K562 (cell line): Measurements from ENCODE around the gene ZNF628. TPM values are rescaled to one million over a fixed set of nuclear protein-coding genes. Genes with fewer than 3 reads are reported as not detected.
A peak's percentile ranks its signal among the peaks of the same experiment; 100 is the strongest.

Experiments
- ATF2 ChIP-seq: sonication (generic); formaldehyde crosslinking; IDR thresholded peaks from 2 replicates; pipeline ENCODE4 v1.8.1; 2022; ENCODE audit warnings: missing genetic modification reagents
- CBFA2T2 ChIP-seq: fragments of 450-650 bp; conservative IDR thresholded peaks from 2 replicates; pipeline ENCODE4 v1.6.1; 2017; ENCODE audit warnings: mild to moderate bottlenecking
- CBX1 ChIP-seq: sonication (generic); IDR thresholded peaks from 2 replicates; pipeline ENCODE4 v1.6.1; 2016; ENCODE audit warnings: antibody characterized with exemption, low read depth, mild to moderate bottlenecking
- COPS2 ChIP-seq: fragments of 450-650 bp; conservative IDR thresholded peaks from 2 replicates; pipeline ENCODE4 v1.6.1; 2016; ENCODE audit warnings: mild to moderate bottlenecking, moderate library complexity
- DPF2 ChIP-seq: fragments of 450-650 bp; IDR thresholded peaks from 2 replicates; pipeline ENCODE4 v1.6.1; 2016
- MYC ChIP-seq, 2 experiments: fragments of 250-450 bp in 1 of 2; sonication (Bioruptor Pico) in 1 of 2; IDR thresholded peaks; 2 replicates each; pipeline versions ENCODE4 v1.5.1 to v1.6.1; 2012 to 2021; ENCODE audit warnings: low read depth in 2 of 2, borderline replicate concordance in 1 of 2, improper control_type of control experiment in 1 of 2, low read length in 1 of 2, mild to moderate bottlenecking in 1 of 2, moderate library complexity in 1 of 2
- NFATC3 ChIP-seq: fragments of 450-650 bp; IDR thresholded peaks from 2 replicates; pipeline ENCODE4 v1.6.1; 2017; ENCODE audit warnings: mild to moderate bottlenecking
- NKRF ChIP-seq: fragments of 450-650 bp; IDR thresholded peaks from 2 replicates; pipeline ENCODE4 v1.6.1; 2016; ENCODE audit warnings: borderline replicate concordance
- RBFOX2 ChIP-seq: fragments of 200-400 bp; formaldehyde crosslinking; IDR thresholded peaks from 2 replicates; pipeline ENCODE4 v1.6.1; 2017; ENCODE audit warnings: low read depth, mild to moderate bottlenecking, low read length, moderate library complexity
- SNRNP70 ChIP-seq: fragments of 200-400 bp; formaldehyde crosslinking; optimal IDR thresholded peaks from 2 replicates; pipeline ENCODE3; 2017; ENCODE audit warnings: low read depth, low read length
- TFAM ChIP-seq: fragments of 250-450 bp; sonication (Bioruptor Pico); conservative IDR thresholded peaks from 2 replicates; pipeline ENCODE4 v1.5.0; 2021; ENCODE audit warnings: mild to moderate bottlenecking, moderate library complexity
- ZNF124 ChIP-seq: sonication (generic); formaldehyde crosslinking; IDR thresholded peaks from 2 replicates; pipeline ENCODE4 v1.8.1; 2022; ENCODE audit warnings: missing genetic modification reagents
- ZNF282 ChIP-seq: sonication (generic); formaldehyde crosslinking; IDR thresholded peaks from 2 replicates; pipeline ENCODE4 v1.8.1; 2023; ENCODE audit warnings: missing genetic modification reagents
- ZNF75A ChIP-seq: fragments of 450-650 bp; formaldehyde crosslinking; IDR thresholded peaks from 2 replicates; pipeline ENCODE4 v1.4.0; 2020; ENCODE audit warnings: mild to moderate bottlenecking
- polyA plus RNA-seq, 8 experiments: library from polyadenylated mRNA; depleted of rRNA in 4 of 8; stranded (reverse) in 5 of 8; unstranded in 3 of 8; fragments of >200 nt; fragmentation: Nextera tagmentation in 2 of 8; fragmentation: Illumina TruSeq in 1 of 8; extraction: Ambion mirVana in 2 of 8; extraction: Trizol in 1 of 8; gene quantifications; 2 replicates each; pipeline versions ENCODE4 v1.2.1 to v1.2.3, GENCODE V29; 2011 to 2014; ENCODE audit warnings: inconsistent platforms in 1 of 8, missing spikeins in 1 of 8
- total RNA-seq, 7 experiments: library from RNA; depleted of rRNA in 6 of 7; stranded (reverse); fragments of >200 nt in 6 of 7; fragmentation: Illumina TruSeq in 2 of 7; extraction: Trizol in 2 of 7; gene quantifications; 2 replicates each; pipeline versions ENCODE4 v1.2.1 to v1.2.3, GENCODE V29; 2011 to 2021; ENCODE audit warnings: low replicate concordance in 1 of 7

ZNF628 gene
- total and polyA plus RNA-seq, 9 of the 15 experiments (the other 6 are each of a cell fraction or from before 2014, with no cell fraction given), result 0.13 to 13.6 (median 2.2) TPM; not detected in 3

GRCh38 chr19:55485439-55486011 lies 9.1 kb downstream of the ZNF628 start (continued):
- TF ChIP-seq CBX1 (no peak), NKRF (no peak), ZNF282 (CRISPR knock-in tag) (no peak), SNRNP70 (no peak), ZNF124 (CRISPR knock-in tag) (no peak), COPS2 (no peak), DPF2 (no peak), NFATC3 (no peak), TFAM (CRISPR knock-in tag) (no peak), RBFOX2 (0 out of 2 replicates have a peak, but pooled peaks have one; percentile 0), MYC (IDR thresholded peaks at IDR 0.05; ENCODE audit: low read depth, low read length) (no peak; the same call in 1 of the 2 replicates), MYC (CRISPR knock-in tag; IDR thresholded peaks at IDR 0.05; ENCODE audit: borderline replicate concordance, low read depth) (no peak), ZNF75A (CRISPR knock-in tag) (no peak), CBFA2T2 (no peak), ATF2 (CRISPR knock-in tag) (peak; percentile 8; the same call in 1 of the 2 replicates)
